Pancreas (tissue), 10 donors: ENCODE data around the gene CPED1. TPM values are rescaled to one million over a fixed set of nuclear protein-coding genes. Genes with fewer than 3 reads are reported as not detected.

Source experiments
- ATAC-seq, 4 donors: fragments of 200-7000 bp; cut with Tn5 transposase; one replicate each; pipeline versions ENCODE4 v1.8.0 to v1.9.1; 2020; ENCODE audit warnings: mild to moderate bottlenecking in 4 of 4, moderate library complexity in 4 of 4
- DNase-seq, 6 donors: peaks; one replicate each; pipeline ENCODE4 v3.0.0-alpha.2; 2020
- FAIRE-seq: peaks from 2 replicates; lab custom pipeline; 2012; peaks lifted over from hg19 to GRCh38; lab: Jason Lieb, UNC
- H3K27ac ChIP-seq, 4 donors: fragments of 200-600 bp; sonication (generic); 1 replicate in 3 of 4; 2 replicates in 1 of 4; pipeline versions ENCODE4 v1.5.0 to v1.8.0; 2020
- H3K27me3 ChIP-seq, 4 donors: fragments of 200-600 bp; one replicate each; pipeline ENCODE4 v1.8.0; 2021
- H3K36me3 ChIP-seq, 3 donors: fragments of 200-600 bp; sonication (generic) in 1 of 3; one replicate each; pipeline versions ENCODE4 v1.5.0 to v1.8.0; 2020 to 2021
- H3K4me1 ChIP-seq, 3 donors: fragments of 200-600 bp; one replicate each; pipeline ENCODE4 v1.8.0; 2021
- H3K4me3 ChIP-seq, 4 donors: fragments of 200-600 bp; sonication (generic) in 2 of 4; one replicate each; pipeline versions ENCODE4 v1.5.0 to v1.8.0; 2020 to 2021
- H3K9me3 ChIP-seq, 4 donors: fragments of 200-600 bp; one replicate each; pipeline ENCODE4 v1.8.0; 2021
- CTCF ChIP-seq, 4 donors: fragments of 200-600 bp; sonication (generic) in 3 of 4; IDR thresholded peaks; one replicate each; pipeline versions ENCODE4 v1.5.0 to v1.8.0; 2021; ENCODE audit warnings: antibody characterized with exemption in 4 of 4
- WGBS, 2 donors: extraction: QIAGEN DNeasy Blood & Tissue Kit; methylation state at CpG; one replicate each; pipeline ENCODE4 v1.1.7; 2013; 5-methylcytosine and 5-hydroxymethylcytosine counted together
- intact Hi-C, 3 donors: fragments of 100-400 bp; cut with DNase I; formaldehyde crosslinking; loops; one replicate each; pipeline versions ENCODE4 v1.11.1 to v1.14.2; 2022
- polyA plus RNA-seq, 2 donors: library from polyadenylated mRNA; stranded (reverse); fragments of 200-250 nt; gene quantifications; one replicate each; pipeline ENCODE4 v1.2.3, GENCODE V29; 2013
- total RNA-seq, 6 donors: library from RNA; stranded (reverse); fragmentation: NEBNext Ultra II Directional in 4 of 6; extraction: Animal tissue kit (Norgen Biotek cat#: 25700) in 4 of 6; gene quantifications; one replicate each; pipeline versions ENCODE4 v1.2.1 to v1.2.4, GENCODE V29; 2021 to 2023
- donor health status: healthy with polysubstance abuse.
- donor health status: DM: no; HTN: no; CAD: no; lungs with moderate emphysema.
- donor health status: DM: no; HTN: no; CAD: no.
- donor health status: control.
- donor health status: control.
- donor health status: Bipolar disorder and iron deficiency.
- donor health status: DM: yes; HTN: yes; CAD: no.
- donor health status: DM: no; HTN: no; CAD: no.
- donor health status: DM: no; HTN: no; CAD: no.
- donor health status: DM: yes; HTN: yes; CAD: no.

The CPED1 gene
- total and polyA plus RNA-seq, 8 donors = 0.57 to 6.1 (median 1.3) TPM

- no peaks in the 10 kb centered on the region for H3K4me1 ChIP-seq
- TF ChIP-seq CTCF (IDR thresholded peaks at IDR 0.05) = no peak
- no peak overlapping the region for H3K4me3 ChIP-seq
- no peak overlapping the region for H3K27ac ChIP-seq
- H3K36me3 ChIP-seq = no peaks in the 10 kb centered on the region
- H3K9me3 ChIP-seq = no peaks in the 10 kb centered on the region
- 93 to 96% methylated on average over 4 of the region's 4 CpGs for WGBS, 2 donors
- H3K27me3 ChIP-seq = peaks cover 0 to 3% (median 0%) of the 10 kb centered on the region in 4 donors
- FAIRE-seq (no peak), ATAC-seq (no peak), DNase-seq (no peak)
- intact Hi-C loops = no loop called here
Measured at GRCh38 chr7:121342631-121343030, 354.1 kb downstream of the CPED1 start.

- no peaks in the 10 kb centered on the region for H3K4me1 ChIP-seq
- no peaks in the 10 kb centered on the region for H3K9me3 ChIP-seq
- H3K36me3 ChIP-seq = no peaks in the 10 kb centered on the region
- no peak overlapping the region for H3K4me3 ChIP-seq
- TF ChIP-seq CTCF (IDR thresholded peaks at IDR 0.05) = no peak
- no peak overlapping the region for H3K27ac ChIP-seq
- WGBS, 2 donors = 75 to 80% methylated on average over 3 of the region's 3 CpGs
- no peak for FAIRE-seq
- intact Hi-C loops = no loop called here
- no peak for DNase-seq
- peaks cover 0 to 3% (median 0%) of the 10 kb centered on the region in 4 donors for H3K27me3 ChIP-seq
- no peak for ATAC-seq
Measured at GRCh38 chr7:121343302-121343701, 354.8 kb downstream of the CPED1 start.

- no peak for TF ChIP-seq CTCF (IDR thresholded peaks at IDR 0.05)
- H3K4me3 ChIP-seq = no peak overlapping the region
- H3K27ac ChIP-seq = no peak overlapping the region
- no peak for ATAC-seq
- intact Hi-C loops = no loop called here
- H3K9me3 ChIP-seq = no peaks in the 10 kb centered on the region
- DNase-seq = no peak
- H3K27me3 ChIP-seq = peaks cover 0 to 3% (median 0%) of the 10 kb centered on the region in 4 donors
- 94% methylated on average over 2 of the region's 2 CpGs for WGBS, 2 donors
- FAIRE-seq = no peak
- H3K36me3 ChIP-seq = no peaks in the 10 kb centered on the region
- H3K4me1 ChIP-seq = no peaks in the 10 kb centered on the region
Measured at GRCh38 chr7:121344093-121344492, 355.6 kb downstream of the CPED1 start.

- intact Hi-C loops = no loop called here
- no peak for ATAC-seq
- H3K4me3 ChIP-seq = no peak overlapping the region
- H3K36me3 ChIP-seq = no peaks in the 10 kb centered on the region
- H3K4me1 ChIP-seq = no peaks in the 10 kb centered on the region
- no peak for FAIRE-seq
- no peaks in the 10 kb centered on the region for H3K9me3 ChIP-seq
- H3K27me3 ChIP-seq = peaks cover 0 to 3% (median 0%) of the 10 kb centered on the region in 4 donors
- DNase-seq = no peak
- TF ChIP-seq CTCF (IDR thresholded peaks at IDR 0.05) = no peak
- no peak overlapping the region for H3K27ac ChIP-seq
- WGBS, 2 donors = 92 to 95% methylated on average over 1 of the region's 1 CpG
Measured at GRCh38 chr7:121344497-121344896, 356.0 kb downstream of the CPED1 start.

Other genes with a start within 250 kb of the CPED1 start
- gene TSPAN12, start 130.6 kb upstream of the CPED1 start, total RNA-seq = 10 to 100 TPM in 1 of 6 donors, 1 to 10 TPM in 5; 5.2 to 13.4 (median 8.9) TPM
- 10 to 100 TPM in 1 of 2 donors, 1 to 10 TPM in 1; 3.9 to 16.0 TPM for gene TSPAN12, start 130.6 kb upstream of the CPED1 start, polyA plus RNA-seq
- gene ING3, start 37.9 kb upstream of the CPED1 start, total RNA-seq = 10 to 100 TPM in 1 of 6 donors, 1 to 10 TPM in 5; 6.2 to 10.1 (median 7.6) TPM
- 10 to 100 TPM in 1 of 2 donors, 1 to 10 TPM in 1; 6.3 to 10.8 TPM for gene ING3, start 37.9 kb upstream of the CPED1 start, polyA plus RNA-seq